Calu3 (cell line): Measurements from ENCODE around the gene GPR101. TPM values are rescaled to one million over a fixed set of nuclear protein-coding genes. Genes with fewer than 3 reads are reported as not detected.

Experiments used
- Bru-seq: library from RNA; stranded (reverse); fragments of 400-500 nt; gene quantifications from one replicate; lab custom pipeline; 2021; lab: Mats Ljungman, UMichigan
- BruChase-seq, 2 experiments: library from RNA; stranded (reverse); fragments of 400-500 nt; gene quantifications; one replicate each; lab custom pipeline; 2021; lab: Mats Ljungman, UMichigan
- BruUV-seq: library from RNA; stranded (reverse); fragments of 400-500 nt; replicated peaks from 2 replicates; lab custom pipeline; 2021; lab: Mats Ljungman, UMichigan
- CTCF ChIA-PET: fragments of 300-600 bp; sonication (Branson Sonifier 250); formaldehyde crosslinking; loops from one replicate; lab custom pipeline; 2022; ENCODE audit warnings: antibody characterized with exemption; lab: Charles Lee
- DNase-seq: peaks from one replicate; pipeline ENCODE4 v3.0.0; 2022
- H3K27ac Mint-ChIP-seq: one replicate; pipeline ENCODE4 v1.8.0; 2022; ENCODE audit warnings: mixed read lengths; ENCODE audit not compliant: unreplicated experiment
- H3K27me3 Mint-ChIP-seq: one replicate; pipeline ENCODE4 v1.8.0; 2022; ENCODE audit warnings: mixed read lengths; ENCODE audit not compliant: unreplicated experiment
- H3K36me3 Mint-ChIP-seq: one replicate; pipeline ENCODE4 v1.8.0; 2022; ENCODE audit warnings: mild to moderate bottlenecking, moderate library complexity, mixed read lengths; ENCODE audit not compliant: insufficient read depth, unreplicated experiment
- H3K4me1 Mint-ChIP-seq: one replicate; pipeline ENCODE4 v1.8.0; 2022; ENCODE audit warnings: mild to moderate bottlenecking, low read depth, mixed read lengths; ENCODE audit not compliant: unreplicated experiment
- H3K4me3 Mint-ChIP-seq: one replicate; pipeline ENCODE4 v1.8.0; 2022; ENCODE audit warnings: mild to moderate bottlenecking, low read depth, moderate library complexity, mixed read lengths; ENCODE audit not compliant: unreplicated experiment
- H3K9me3 Mint-ChIP-seq: one replicate; pipeline ENCODE4 v1.8.0; 2022; ENCODE audit warnings: low read depth, mixed read lengths; ENCODE audit not compliant: unreplicated experiment
- CTCF ChIP-seq: fragments of 200-600 bp; IDR thresholded peaks from one replicate; pipeline ENCODE4 v1.8.0; 2022; ENCODE audit warnings: antibody characterized with exemption; ENCODE audit not compliant: unreplicated experiment
- intact Hi-C: fragments of 100-400 bp; cut with micrococcal nuclease; formaldehyde crosslinking; loops from one replicate; pipeline ENCODE4 v1.10.0; 2022; ENCODE audit not compliant: unreplicated experiment
- long read RNA-seq: library from polyadenylated mRNA; stranded (forward); transcript quantifications from one replicate; pipeline ENCODE4 v2.0.0, GENCODE V29; 2022
- total RNA-seq: library from RNA; stranded (reverse); gene quantifications from 2 replicates; pipeline ENCODE4 v1.2.3, GENCODE V29; 2022

GPR101 gene
- not detected in 2 replicates for total RNA-seq
- not detected for Bru-seq, nascent RNA
- not detected for BruChase-seq, experiment 1, labeled RNA remaining after a 6-hour chase
- not detected for BruChase-seq, experiment 2, labeled RNA remaining after a 2-hour chase
- long read RNA-seq: 0 reads

DNA sequence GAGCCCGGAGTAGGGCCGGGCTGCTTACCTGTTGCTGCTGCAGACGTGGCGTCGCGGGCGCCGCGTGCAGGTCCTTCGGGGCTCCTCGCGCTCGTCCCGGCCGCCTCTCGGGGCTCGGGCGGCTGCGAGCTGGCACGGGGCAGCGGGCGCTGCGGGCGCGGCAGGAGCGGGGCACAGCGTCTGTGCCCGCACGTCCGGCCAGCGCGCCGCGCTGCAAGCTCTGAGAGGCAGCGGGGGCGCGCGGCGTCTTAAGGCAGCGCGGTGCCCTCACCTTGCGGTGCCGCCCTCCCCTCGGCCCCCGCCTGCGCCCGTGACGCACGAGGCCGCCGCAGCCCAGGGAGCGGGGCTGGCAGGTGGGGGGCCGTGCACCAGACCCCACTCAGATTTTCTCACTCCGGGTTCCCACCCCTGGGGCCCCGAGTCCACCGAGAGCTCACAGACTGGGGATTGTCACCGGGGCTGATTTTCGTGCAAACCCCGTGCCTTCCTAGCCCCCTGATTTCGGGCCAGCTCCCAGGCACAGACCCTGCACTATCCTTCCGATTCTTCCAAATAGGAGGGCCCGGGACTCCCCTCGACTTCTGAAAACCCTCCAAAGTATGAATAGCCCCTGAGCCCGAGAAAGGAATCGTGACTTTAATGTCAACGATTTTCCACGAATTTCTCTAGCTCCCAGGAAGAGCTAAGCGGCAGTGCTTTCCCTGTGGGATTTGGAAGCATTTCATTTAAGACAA lies at the start of gene GPR101:
TSS of gene GPR101 (minus strand) at position 222 of the 734 bp plus-strand sequence. CDS start 2,321 bp downstream, outside the sequence.
- DNase-seq: no peak
- TF ChIP-seq CTCF: no peak
- no TSS peak for BruUV-seq
- peaks cover 17% of the 10 kb centered on the region for H3K27me3 Mint-ChIP-seq
- H3K4me3 Mint-ChIP-seq: no peak within 1 kb of the TSS
- no peaks in the 10 kb centered on the region for H3K9me3 Mint-ChIP-seq
- no peak within 1 kb of the TSS for H3K27ac Mint-ChIP-seq
- intact Hi-C loops: no loop called here
- CTCF ChIA-PET: no interaction called here
- no peaks in the 10 kb centered on the region for H3K36me3 Mint-ChIP-seq
- no peaks in the 10 kb centered on the region for H3K4me1 Mint-ChIP-seq

- H3K4me3 Mint-ChIP-seq: no peak overlapping the region
- no TSS peak for BruUV-seq
- CTCF ChIA-PET: no interaction called here
- H3K9me3 Mint-ChIP-seq: peaks cover 3% of the 10 kb centered on the region
- H3K36me3 Mint-ChIP-seq: no peaks in the 10 kb centered on the region
- no peaks in the 10 kb centered on the region for H3K4me1 Mint-ChIP-seq
- DNase-seq: no peak
- TF ChIP-seq CTCF: no peak
- intact Hi-C loops: no loop called here
- no peaks in the 10 kb centered on the region for H3K27me3 Mint-ChIP-seq
- H3K27ac Mint-ChIP-seq: no peak overlapping the region
Observed at GRCh38 chrX:137081239-137081638, 47.4 kb upstream of the GPR101 start.

GRCh38 chrX:137072396-137072795 lies 38.6 kb upstream of the GPR101 start:
- no peak for DNase-seq
- no TSS peak for BruUV-seq

DNA sequence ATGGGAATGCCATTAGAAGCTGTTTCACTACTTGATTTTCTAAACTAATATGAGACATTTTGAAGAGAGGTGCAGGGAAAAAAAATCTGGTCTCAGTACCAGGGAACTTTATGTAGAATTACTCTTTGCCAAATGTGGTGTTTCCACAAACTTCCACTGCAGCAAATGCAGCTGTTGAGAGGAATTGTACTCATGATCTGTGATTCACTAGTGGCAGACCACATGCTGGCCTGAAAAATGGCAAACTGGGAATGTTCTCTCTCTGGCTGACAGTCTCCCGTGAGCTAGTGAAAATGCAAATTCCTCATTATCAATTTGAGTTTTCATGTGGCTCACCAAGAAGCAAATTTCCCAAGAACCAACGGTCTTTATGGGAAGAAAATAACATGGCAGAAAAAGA lies 37.8 kb upstream of the GPR101 start:
- Mint-ChIP-seq H3K4me1 (no peaks in the 10 kb centered on the region), H3K9me3 (no peaks in the 10 kb centered on the region), H3K27me3 (no peaks in the 10 kb centered on the region), H3K36me3 (no peaks in the 10 kb centered on the region), H3K27ac (no peak overlapping the region), H3K4me3 (no peak overlapping the region)
- intact Hi-C loops: no loop called here
- no peak for DNase-seq
- no TSS peak for BruUV-seq
- CTCF ChIA-PET: no interaction called here
- TF ChIP-seq CTCF: no peak

More at GRCh38 chrX:137072396-137072795, 38.6 kb upstream of the GPR101 start:
- no peak overlapping the region for H3K27ac Mint-ChIP-seq
- no peaks in the 10 kb centered on the region for H3K9me3 Mint-ChIP-seq
- no peak overlapping the region for H3K4me3 Mint-ChIP-seq
- no peaks in the 10 kb centered on the region for H3K36me3 Mint-ChIP-seq
- CTCF ChIA-PET: no interaction called here
- TF ChIP-seq CTCF: no peak
- no peaks in the 10 kb centered on the region for H3K4me1 Mint-ChIP-seq
- H3K27me3 Mint-ChIP-seq: no peaks in the 10 kb centered on the region
- intact Hi-C loops: no loop called here
